ENCODE measurements around the gene LAMC1.

- no peak for TF ChIP-seq CTCF (conservative IDR thresholded peaks at IDR 0.05)
- no peak for TF ChIP-seq ZFX (IDR thresholded peaks at IDR 0.05)
Measured at GRCh38 chr1:183129921-183130690, 106.9 kb downstream of the LAMC1 start.
